GM12878 (cell line): ENCODE measurements around the gene ADAM10. TPM values are rescaled to one million over a fixed set of nuclear protein-coding genes. Genes with fewer than 3 reads are reported as not detected.

Experiments
- ATAC-seq: fragments of 200-7000 bp; cut with Tn5 transposase; 3 replicates; pipeline ENCODE4 v1.9.1; 2020; ENCODE audit warnings: mild to moderate bottlenecking, moderate library complexity
- BruUV-seq: library from RNA; stranded (reverse); fragments of 400-500 nt; replicated peaks from 2 replicates; lab custom pipeline; 2021; lab: Mats Ljungman, UMichigan
- CTCF ChIA-PET: fragments of 300-600 bp; sonication (Branson Sonifier 250); formaldehyde crosslinking; extraction: SDS; loops from one replicate; lab custom pipeline; 2021; ENCODE audit warnings: inconsistent platforms; lab: Yijun Ruan, JAX
- POLR2A ChIA-PET: fragments of 350-600 bp; formaldehyde crosslinking; extraction: SDS; loops from one replicate; lab custom pipeline; 2021; ENCODE audit warnings: inconsistent platforms; lab: Charles Lee
- RAD21 ChIA-PET: fragments of 300-600 bp; sonication (Branson Sonifier 250); formaldehyde crosslinking; loops from one replicate; lab custom pipeline; 2023; ENCODE audit warnings: antibody characterized with exemption; ENCODE audit not compliant: unreplicated experiment; lab: Charles Lee
- SMC1A ChIA-PET: fragments of 300-600 bp; sonication (Branson Sonifier 250); formaldehyde crosslinking; loops from one replicate; lab custom pipeline; 2023; ENCODE audit not compliant: unreplicated experiment, uncharacterized antibody; lab: Charles Lee
- DNase-seq: peaks from one replicate; pipeline ENCODE4 v3.0.0-alpha.2; 2011; ENCODE audit warnings: low read depth, low spot score
- FAIRE-seq: peaks from 3 replicates; lab custom pipeline; 2011; peaks lifted over from hg19 to GRCh38; lab: Jason Lieb, UNC
- H2AFZ ChIP-seq: 2 replicates; pipeline ENCODE4 v1.6.0; 2011; ENCODE audit warnings: low read depth, low read length, control low read depth; ENCODE audit not compliant: control insufficient read depth
- H3K27ac ChIP-seq: 2 replicates; pipeline ENCODE4 v1.5.1; 2011; ENCODE audit warnings: control low read depth; ENCODE audit not compliant: control insufficient read depth, insufficient read depth
- H3K27me3 ChIP-seq, 2 experiments: replicated peaks in 1 of 2; 2 replicates each; pipeline versions ENCODE4 v1.6.0 to v1.6.1; 2011; ENCODE audit warnings: low read length in 1 of 2; ENCODE audit not compliant: control insufficient read depth in 2 of 2, insufficient read depth in 2 of 2
- H3K36me3 ChIP-seq, 2 experiments: 2 replicates each; pipeline ENCODE4 v1.5.1; 2011; ENCODE audit warnings: low read length in 1 of 2; ENCODE audit not compliant: control insufficient read depth in 2 of 2, insufficient read depth in 2 of 2
- H3K4me1 ChIP-seq: 2 replicates; pipeline ENCODE4 v1.6.1; 2011; ENCODE audit warnings: mild to moderate bottlenecking, low read length, moderate library complexity, mixed read lengths; ENCODE audit not compliant: control insufficient read depth, insufficient read depth
- H3K4me2 ChIP-seq: 2 replicates; pipeline ENCODE4 v1.6.0; 2011; ENCODE audit warnings: control low read depth; ENCODE audit not compliant: control insufficient read depth, insufficient read depth
- H3K4me3 ChIP-seq: fragments of 200-600 bp; sonication (generic); 2 replicates; pipeline ENCODE4 v1.5.1; 2016
- H3K79me2 ChIP-seq: 2 replicates; pipeline ENCODE4 v1.6.0; 2011; ENCODE audit warnings: low read length; ENCODE audit not compliant: control insufficient read depth, insufficient read depth
- H3K9ac ChIP-seq: 2 replicates; pipeline ENCODE4 v1.8.0; 2011; ENCODE audit warnings: low read length, control low read depth, mixed read lengths; ENCODE audit not compliant: control insufficient read depth, insufficient read depth
- H3K9me3 ChIP-seq: replicated peaks from 3 replicates; pipeline ENCODE4 v1.5.1; 2011; ENCODE audit warnings: mild to moderate bottlenecking, low read length; ENCODE audit not compliant: control insufficient read depth, insufficient read depth
- H4K20me1 ChIP-seq: 2 replicates; pipeline ENCODE4 v1.6.0; 2011; ENCODE audit not compliant: control insufficient read depth, insufficient read depth
- BHLHE40 ChIP-seq, 2 experiments: fragments of 450-650 bp in 1 of 2; IDR thresholded peaks; 2 replicates each; pipeline ENCODE4 v1.6.1; 2011 to 2017; ENCODE audit warnings: low read depth in 2 of 2, borderline replicate concordance in 1 of 2, improper control_type of control experiment in 1 of 2, low read length in 1 of 2, mild to moderate bottlenecking in 1 of 2
- EGR1 ChIP-seq, 2 experiments: IDR thresholded peaks; 1 replicate in 1 of 2; 2 replicates in 1 of 2; pipeline ENCODE4 v1.6.1; 2011 to 2012; ENCODE audit warnings: low read depth in 2 of 2, low read length in 2 of 2, borderline replicate concordance in 1 of 2, mild to moderate bottlenecking in 1 of 2, moderate library complexity in 1 of 2
- SRF ChIP-seq, 2 experiments: IDR thresholded peaks; 2 replicates each; pipeline ENCODE4 v1.6.1; 2011; ENCODE audit warnings: low read depth in 2 of 2, low read length in 2 of 2, mild to moderate bottlenecking in 1 of 2, moderate library complexity in 1 of 2
- whole genome bisulfite sequencing: methylation state at CpG from one replicate; pipeline ENCODE4 v1.1.6; 2016; ENCODE audit warnings: low lambda C conversion rate; ENCODE audit not compliant: insufficient replicate concordance, insufficient coverage; ENCODE audit errors: missing lambda C conversion rate; 5-methylcytosine and 5-hydroxymethylcytosine counted together
- in situ Hi-C: fragments of 300-500 bp; cut with MboI; formaldehyde crosslinking; loops from 9 replicates; pipeline ENCODE4 v1.14.3; 2018; ENCODE audit warnings: mixed read lengths
- intact Hi-C: fragments of 100-400 bp; cut with micrococcal nuclease; formaldehyde crosslinking; loops from one replicate; pipeline ENCODE4 v1.14.2; 2022; ENCODE audit not compliant: unreplicated experiment
- polyA plus RNA-seq, 11 experiments: library from polyadenylated mRNA; depleted of rRNA in 4 of 11; unstranded in 6 of 11; stranded (reverse) in 5 of 11; fragments of >200 nt; fragmentation: Nextera tagmentation in 4 of 11; fragmentation: Illumina TruSeq in 1 of 11; extraction: Ambion mirVana in 4 of 11; extraction: Trizol in 1 of 11; gene quantifications; 1 replicate in 1 of 11; 2 replicates in 10 of 11; pipeline versions ENCODE4 v1.2.1 to v1.2.3, GENCODE V29; 2011 to 2016; ENCODE audit warnings: inconsistent platforms in 2 of 11, missing spikeins in 2 of 11, low read depth in 1 of 11
- total RNA-seq, 4 experiments: library from RNA; depleted of rRNA in 3 of 4; stranded (reverse); fragments of >200 nt in 3 of 4; fragmentation: Illumina TruSeq in 1 of 4; extraction: Trizol in 1 of 4; gene quantifications; 2 replicates each; pipeline versions ENCODE4 v1.2.1 to v1.2.3, GENCODE V29; 2013 to 2021
- TF ChIP-seq, protein P1 (sequence below): fragments of 450-650 bp; IDR thresholded peaks from 2 replicates; pipeline ENCODE4 v1.6.1; 2017; ENCODE audit warnings: mild to moderate bottlenecking, moderate library complexity

ADAM10 gene
- total and polyA plus RNA-seq, 10 of the 15 experiments (the other 5 are each of a cell fraction or from before 2014, with no cell fraction given) = 10.0 to 88.9 (median 51.7) TPM

DNA sequence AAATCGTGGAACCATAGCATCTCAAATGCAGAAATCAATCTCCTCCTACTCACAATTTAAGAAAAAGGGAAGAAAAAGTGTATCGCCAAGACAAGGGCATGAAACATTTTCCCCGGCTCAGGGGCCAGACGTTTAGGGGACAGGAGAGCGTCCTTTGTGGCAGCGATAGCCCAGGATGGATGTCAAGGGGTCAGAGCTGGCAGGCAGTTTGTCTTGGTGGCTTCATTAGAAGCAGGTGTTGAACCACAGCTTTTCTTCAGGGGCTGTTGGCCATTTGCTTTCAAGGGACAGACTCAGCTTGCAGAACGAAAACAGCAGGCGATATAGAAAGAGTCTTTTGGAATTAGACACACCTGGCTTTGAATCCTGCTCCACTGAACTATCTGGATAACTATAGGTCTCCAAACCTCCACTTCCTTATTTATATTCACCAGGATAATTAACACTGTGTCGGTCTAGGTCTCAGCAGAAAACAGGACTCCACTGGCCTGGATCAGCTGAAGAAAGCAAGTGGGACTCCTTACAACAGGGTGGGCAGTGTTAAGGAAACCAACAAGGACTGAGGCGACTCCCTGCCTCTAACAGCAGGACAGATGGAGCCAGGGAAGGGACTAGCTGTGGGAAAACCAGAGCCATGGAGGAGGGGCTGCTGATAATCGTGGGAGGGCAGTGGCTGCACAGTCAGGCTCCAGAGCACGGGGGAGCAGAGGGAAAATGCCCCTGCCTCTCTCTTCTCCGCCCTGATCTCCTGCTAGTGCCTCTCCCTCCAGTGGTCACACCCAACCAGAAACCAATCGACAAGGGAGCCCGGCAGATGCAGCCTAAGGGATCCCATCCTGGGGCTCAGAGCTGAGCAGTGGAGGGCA, 194.1 kb downstream of the ADAM10 start (continued):
- no peak for TF ChIP-seq EGR1 (IDR thresholded peaks at IDR 0.05; ENCODE audit: borderline replicate concordance in 1 of 2, low read depth in 2 of 2, low read length in 2 of 2)
- TF ChIP-seq, all 136 proteins: peak for 0

DNA sequence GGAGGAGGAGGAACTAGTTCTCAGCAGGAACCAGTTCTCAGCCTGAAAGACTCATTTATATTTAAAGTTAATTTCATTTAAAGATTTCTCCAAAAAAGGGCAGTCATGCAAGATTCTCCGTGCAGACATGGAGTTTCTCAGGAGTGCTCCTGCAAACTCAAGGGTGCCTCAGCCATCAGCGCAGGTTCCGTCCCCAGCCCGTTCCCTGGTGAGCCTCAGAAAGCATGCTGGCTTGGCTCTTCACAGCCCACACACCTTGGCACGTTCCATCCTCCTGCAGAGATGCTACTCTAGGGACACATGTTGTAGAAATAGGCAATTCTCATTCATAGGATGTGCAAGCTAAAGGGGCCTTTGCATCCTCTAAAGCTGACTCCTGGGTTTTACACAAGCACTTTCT, 194.7 kb downstream of the ADAM10 start:
- TF ChIP-seq SRF (IDR thresholded peaks at IDR 0.05; ENCODE audit: low read depth in 2 of 2, low read length in 2 of 2) = no peak
- DNase-seq (no peak), FAIRE-seq (no peak), ATAC-seq (no peak)
- no peaks in the 10 kb centered on the region for H4K20me1 ChIP-seq
- WGBS = 82% methylated on average over 5 of the region's 5 CpGs
- H3K79me2 ChIP-seq = no peaks in the 10 kb centered on the region
- H3K4me2 ChIP-seq = no peak overlapping the region
- BruUV-seq = no TSS peak
- in situ Hi-C loops = no loop called here
- intact Hi-C loops = no loop called here
- ChIA-PET SMC1A (no interaction called here), POLR2A (interaction anchor here (0.6 to 1.0 kb wide), 2 partner anchors 8 to 187 kb away, joined by 3 to 4 read pairs; no protein-coding TSS in a partner anchor), RAD21 (no interaction called here), CTCF (no interaction called here)
- no peaks in the 10 kb centered on the region for H3K36me3 ChIP-seq
- no peak overlapping the region for H3K27ac ChIP-seq
- H2AFZ ChIP-seq = no peak overlapping the region
- no peaks in the 10 kb centered on the region for H3K27me3 ChIP-seq
- no peaks in the 10 kb centered on the region; the same call in 2 of the 3 replicates for H3K9me3 ChIP-seq
- H3K9ac ChIP-seq = no peak overlapping the region
- H3K4me3 ChIP-seq = no peak overlapping the region
- peaks cover 23% of the 10 kb centered on the region for H3K4me1 ChIP-seq

DNA sequence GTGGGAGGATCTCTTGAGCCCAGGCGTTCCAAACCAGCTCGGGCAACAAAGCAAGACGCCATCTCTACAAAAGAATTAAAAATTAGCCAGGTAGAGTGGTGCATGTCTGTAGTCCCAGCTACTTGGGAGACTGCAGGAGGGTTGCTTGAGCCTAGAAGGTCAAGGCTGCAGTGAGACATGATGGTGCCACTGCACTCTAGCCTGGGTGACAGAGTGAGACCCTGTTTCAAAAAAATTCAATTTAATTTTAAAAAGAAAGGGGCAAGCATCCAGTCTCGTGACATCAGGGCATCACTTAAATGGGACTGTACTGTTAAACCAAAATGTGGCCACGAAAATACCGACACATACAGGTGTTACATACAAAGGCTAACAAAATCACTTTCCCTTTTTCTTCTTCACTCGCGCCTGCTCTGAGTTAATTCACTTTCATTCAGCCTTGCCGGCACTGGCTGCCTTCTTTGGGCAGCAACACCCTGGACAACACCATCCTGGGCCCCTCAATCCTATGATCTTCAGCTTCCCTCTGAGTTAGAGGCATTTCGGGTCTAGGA, 196.1 kb downstream of the ADAM10 start:
- H3K4me1 ChIP-seq = peaks cover 23% of the 10 kb centered on the region
- H3K79me2 ChIP-seq = no peaks in the 10 kb centered on the region
- H3K27ac ChIP-seq = no peak overlapping the region
- no peak overlapping the region for H3K4me2 ChIP-seq
- H3K36me3 ChIP-seq = no peaks in the 10 kb centered on the region
- 64% methylated on average over 10 of the region's 10 CpGs for WGBS
- in situ Hi-C loops (no loop called here), intact Hi-C loops (no loop called here)
- BruUV-seq = no TSS peak
- H3K9ac ChIP-seq = no peak overlapping the region
- ATAC-seq = no peak
- no peaks in the 10 kb centered on the region for H3K9me3 ChIP-seq
- no peaks in the 10 kb centered on the region for H3K27me3 ChIP-seq
- ChIA-PET POLR2A (no interaction called here), CTCF (no interaction called here), SMC1A (no interaction called here), RAD21 (no interaction called here)
- no peaks in the 10 kb centered on the region for H4K20me1 ChIP-seq
- peak in 1 of 2 experiments; percentile 37; a peak in 1 of 4 replicates for TF ChIP-seq BHLHE40 (IDR thresholded peaks at IDR 0.05; ENCODE audit: borderline replicate concordance in 1 of 2, low read depth in 2 of 2, low read length in 1 of 2)
- TF ChIP-seq, protein P1, sequence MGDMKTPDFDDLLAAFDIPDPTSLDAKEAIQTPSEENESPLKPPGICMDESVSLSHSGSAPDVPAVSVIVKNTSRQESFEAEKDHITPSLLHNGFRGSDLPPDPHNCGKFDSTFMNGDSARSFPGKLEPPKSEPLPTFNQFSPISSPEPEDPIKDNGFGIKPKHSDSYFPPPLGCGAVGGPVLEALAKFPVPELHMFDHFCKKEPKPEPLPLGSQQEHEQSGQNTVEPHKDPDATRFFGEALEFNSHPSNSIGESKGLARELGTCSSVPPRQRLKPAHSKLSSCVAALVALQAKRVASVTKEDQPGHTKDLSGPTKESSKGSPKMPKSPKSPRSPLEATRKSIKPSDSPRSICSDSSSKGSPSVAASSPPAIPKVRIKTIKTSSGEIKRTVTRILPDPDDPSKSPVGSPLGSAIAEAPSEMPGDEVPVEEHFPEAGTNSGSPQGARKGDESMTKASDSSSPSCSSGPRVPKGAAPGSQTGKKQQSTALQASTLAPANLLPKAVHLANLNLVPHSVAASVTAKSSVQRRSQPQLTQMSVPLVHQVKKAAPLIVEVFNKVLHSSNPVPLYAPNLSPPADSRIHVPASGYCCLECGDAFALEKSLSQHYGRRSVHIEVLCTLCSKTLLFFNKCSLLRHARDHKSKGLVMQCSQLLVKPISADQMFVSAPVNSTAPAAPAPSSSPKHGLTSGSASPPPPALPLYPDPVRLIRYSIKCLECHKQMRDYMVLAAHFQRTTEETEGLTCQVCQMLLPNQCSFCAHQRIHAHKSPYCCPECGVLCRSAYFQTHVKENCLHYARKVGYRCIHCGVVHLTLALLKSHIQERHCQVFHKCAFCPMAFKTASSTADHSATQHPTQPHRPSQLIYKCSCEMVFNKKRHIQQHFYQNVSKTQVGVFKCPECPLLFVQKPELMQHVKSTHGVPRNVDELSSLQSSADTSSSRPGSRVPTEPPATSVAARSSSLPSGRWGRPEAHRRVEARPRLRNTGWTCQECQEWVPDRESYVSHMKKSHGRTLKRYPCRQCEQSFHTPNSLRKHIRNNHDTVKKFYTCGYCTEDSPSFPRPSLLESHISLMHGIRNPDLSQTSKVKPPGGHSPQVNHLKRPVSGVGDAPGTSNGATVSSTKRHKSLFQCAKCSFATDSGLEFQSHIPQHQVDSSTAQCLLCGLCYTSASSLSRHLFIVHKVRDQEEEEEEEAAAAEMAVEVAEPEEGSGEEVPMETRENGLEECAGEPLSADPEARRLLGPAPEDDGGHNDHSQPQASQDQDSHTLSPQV = no peak
- DNase-seq = no peak
- FAIRE-seq = no peak
- no peak overlapping the region for H2AFZ ChIP-seq
- no peak overlapping the region for H3K4me3 ChIP-seq
